SU-DHL-6 (cell line): ENCODE data around the gene INTS3.
"Not testable (repeated sequence)": the region's sequence is repeated elsewhere in the genome, so short reads cannot be mapped to it uniquely, and the experiment has no call there.

Source experiments
- H2AFZ ChIP-seq: fragments of 200-600 bp; sonication (generic); 2 replicates; pipeline ENCODE4 v1.6.1; 2014; ENCODE audit warnings: low read depth, mild to moderate bottlenecking, moderate library complexity, mixed read lengths, antibody characterized with exemption, low read length; ENCODE audit not compliant: severe bottlenecking
- H3F3A ChIP-seq: fragments of 200-600 bp; shearing (Covaris generic); 2 replicates; pipeline ENCODE4 v1.6.0; 2016; ENCODE audit warnings: antibody characterized with exemption, mild to moderate bottlenecking; ENCODE audit not compliant: insufficient read depth
- H3K27ac ChIP-seq: fragments of 200-600 bp; sonication (generic); 2 replicates; pipeline ENCODE4 v1.5.1; 2016; ENCODE audit warnings: low read depth, mild to moderate bottlenecking, low read length, moderate library complexity, mixed read lengths
- H3K27me3 ChIP-seq: fragments of 200-600 bp; sonication (generic), shearing (Covaris generic); 2 replicates; pipeline ENCODE4 v1.6.0; 2014; ENCODE audit warnings: mild to moderate bottlenecking, low read length
- H3K36me3 ChIP-seq: fragments of 200-600 bp; sonication (generic); 2 replicates; pipeline ENCODE4 v1.6.1; 2014; ENCODE audit warnings: mild to moderate bottlenecking, low read length, mixed read lengths
- H3K4me2 ChIP-seq: fragments of 300-600, 200-600 bp; shearing (Covaris generic), sonication (generic); 2 replicates; pipeline ENCODE4 v1.6.0; 2014; ENCODE audit warnings: low read length, low read depth, mild to moderate bottlenecking; ENCODE audit not compliant: poor library complexity, severe bottlenecking
- H3K4me3 ChIP-seq: fragments of 200-600 bp; sonication (generic); 2 replicates; pipeline ENCODE4 v1.5.1; 2014; ENCODE audit warnings: antibody characterized with exemption, low read length, mild to moderate bottlenecking, mixed read lengths; ENCODE audit not compliant: insufficient read depth, poor library complexity, severe bottlenecking
- H3K79me2 ChIP-seq: fragments of 200-600 bp; sonication (generic); 2 replicates; pipeline ENCODE4 v1.6.1; 2014; ENCODE audit warnings: mild to moderate bottlenecking, low read length, moderate library complexity; ENCODE audit not compliant: insufficient read depth
- H3K9ac ChIP-seq: fragments of 200-600 bp; sonication (generic); 2 replicates; pipeline ENCODE4 v1.7.0; 2014; ENCODE audit warnings: mild to moderate bottlenecking, low read length
- H3K9me2 ChIP-seq: fragments of 200-600 bp; sonication (generic); replicated peaks from 2 replicates; pipeline ENCODE4 v1.6.1; 2014; ENCODE audit warnings: low read length; ENCODE audit not compliant: insufficient read depth
- H3K9me3 ChIP-seq: fragments of 200-600 bp; sonication (generic); 2 replicates; pipeline ENCODE4 v1.6.1; 2014; ENCODE audit warnings: low read length, mixed read lengths; ENCODE audit not compliant: insufficient read depth
- H4K20me1 ChIP-seq: fragments of 200-600 bp; sonication (generic); 2 replicates; pipeline ENCODE4 v1.6.1; 2014; ENCODE audit warnings: low read depth, mild to moderate bottlenecking, antibody characterized with exemption, low read length, moderate library complexity, mixed read lengths
- EZH2phosphoT487 ChIP-seq: fragments of 200-600 bp; sonication (generic), shearing (Covaris generic); conservative IDR thresholded peaks from 2 replicates; pipeline ENCODE4 v1.6.1; 2018; ENCODE audit warnings: mild to moderate bottlenecking, antibody characterized with exemption, low read length, moderate library complexity, mixed read lengths
- TF ChIP-seq, protein P1 (sequence below): fragments of 200-600 bp; sonication (generic); IDR thresholded peaks from one replicate; pipeline ENCODE4 v1.5.1; 2017; ENCODE audit warnings: antibody characterized with exemption, mild to moderate bottlenecking, low read length, moderate library complexity; ENCODE audit not compliant: insufficient read depth, poor library complexity, severe bottlenecking

INTS3 gene

DNA sequence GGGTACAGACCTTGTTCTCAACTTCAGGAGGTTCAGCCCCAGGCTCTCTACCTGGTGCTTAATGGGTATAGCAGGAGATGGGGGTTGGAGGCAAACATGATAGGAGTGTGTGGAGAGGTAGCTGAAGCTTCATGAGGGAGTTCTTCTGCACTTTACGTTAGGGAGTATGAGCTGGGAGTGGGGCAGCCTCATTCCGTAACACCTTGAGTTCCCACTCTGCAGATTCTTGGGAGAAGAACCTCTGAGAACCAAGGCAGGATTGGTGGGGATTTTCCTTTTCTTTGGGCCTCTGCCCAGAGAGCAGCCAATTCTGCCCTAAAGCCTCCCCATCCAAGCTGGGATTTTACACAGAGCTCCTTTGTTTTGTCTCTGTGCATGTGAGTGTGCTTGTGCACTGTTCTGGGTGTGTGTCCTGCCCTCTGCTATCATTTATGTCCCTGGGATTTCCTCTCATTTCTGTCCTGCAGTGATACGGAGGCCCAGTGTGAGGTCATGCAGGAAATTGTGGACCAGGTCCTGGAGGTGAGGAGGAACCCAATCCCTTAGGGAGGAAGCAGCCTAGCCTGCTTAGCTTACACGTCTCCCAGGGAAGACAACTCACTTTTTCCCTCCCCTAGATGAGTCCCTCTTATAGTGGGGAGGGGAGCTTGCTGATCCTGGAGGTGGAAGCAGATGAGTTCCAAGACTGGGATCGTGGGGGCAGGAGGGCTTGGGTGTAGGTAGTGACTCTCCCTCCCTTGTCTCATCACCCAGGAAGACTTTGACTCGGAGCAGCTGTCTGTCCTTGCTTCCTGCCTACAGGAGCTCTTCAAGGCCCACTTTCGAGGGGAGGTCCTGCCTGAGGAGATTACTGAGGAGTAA lies 35.7 kb downstream of the INTS3 start:
- no peaks in the 10 kb centered on the region for H3F3A ChIP-seq
- no peaks in the 10 kb centered on the region for H3K36me3 ChIP-seq
- H3K4me3 ChIP-seq, result no peak overlapping the region
- H3K9me3 ChIP-seq, result no peaks in the 10 kb centered on the region
- H2AFZ ChIP-seq, result no peak overlapping the region
- H3K79me2 ChIP-seq, result no peaks in the 10 kb centered on the region
- no peaks in the 10 kb centered on the region for H3K9me2 ChIP-seq
- H3K9ac ChIP-seq, result no peak overlapping the region
- TF ChIP-seq, protein P1, sequence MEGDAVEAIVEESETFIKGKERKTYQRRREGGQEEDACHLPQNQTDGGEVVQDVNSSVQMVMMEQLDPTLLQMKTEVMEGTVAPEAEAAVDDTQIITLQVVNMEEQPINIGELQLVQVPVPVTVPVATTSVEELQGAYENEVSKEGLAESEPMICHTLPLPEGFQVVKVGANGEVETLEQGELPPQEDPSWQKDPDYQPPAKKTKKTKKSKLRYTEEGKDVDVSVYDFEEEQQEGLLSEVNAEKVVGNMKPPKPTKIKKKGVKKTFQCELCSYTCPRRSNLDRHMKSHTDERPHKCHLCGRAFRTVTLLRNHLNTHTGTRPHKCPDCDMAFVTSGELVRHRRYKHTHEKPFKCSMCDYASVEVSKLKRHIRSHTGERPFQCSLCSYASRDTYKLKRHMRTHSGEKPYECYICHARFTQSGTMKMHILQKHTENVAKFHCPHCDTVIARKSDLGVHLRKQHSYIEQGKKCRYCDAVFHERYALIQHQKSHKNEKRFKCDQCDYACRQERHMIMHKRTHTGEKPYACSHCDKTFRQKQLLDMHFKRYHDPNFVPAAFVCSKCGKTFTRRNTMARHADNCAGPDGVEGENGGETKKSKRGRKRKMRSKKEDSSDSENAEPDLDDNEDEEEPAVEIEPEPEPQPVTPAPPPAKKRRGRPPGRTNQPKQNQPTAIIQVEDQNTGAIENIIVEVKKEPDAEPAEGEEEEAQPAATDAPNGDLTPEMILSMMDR, result no peak
- TF ChIP-seq EZH2phosphoT487, result no peak
- H3K27me3 ChIP-seq, result no peaks in the 10 kb centered on the region
- H3K27ac ChIP-seq, result no peak overlapping the region
- H3K4me2 ChIP-seq, result no peak overlapping the region
- H4K20me1 ChIP-seq, result no peaks in the 10 kb centered on the region

DNA sequence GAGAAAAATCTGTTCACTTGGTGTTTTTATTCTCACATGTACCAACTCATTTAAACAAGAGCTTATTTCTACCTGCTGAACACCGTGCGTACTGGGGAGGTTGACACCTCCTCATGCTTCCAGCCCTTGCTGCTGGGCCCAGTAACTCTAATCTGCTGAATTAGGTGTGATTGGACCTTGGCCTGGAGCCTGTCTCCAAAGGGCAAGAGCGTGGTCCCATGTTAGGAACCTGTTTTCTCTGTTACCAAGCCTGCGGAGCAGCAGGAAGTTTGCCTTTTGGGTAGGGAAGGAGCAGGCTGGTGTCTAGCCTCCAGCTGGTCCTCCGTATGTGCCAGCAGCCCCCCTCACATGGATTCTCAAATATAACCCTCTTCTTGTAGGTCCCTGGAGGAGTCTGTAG lies 36.5 kb downstream of the INTS3 start:
- Histone ChIP-seq H3K27ac (no peak overlapping the region), H2AFZ (no peak overlapping the region), H3K36me3 (no peaks in the 10 kb centered on the region)

DNA sequence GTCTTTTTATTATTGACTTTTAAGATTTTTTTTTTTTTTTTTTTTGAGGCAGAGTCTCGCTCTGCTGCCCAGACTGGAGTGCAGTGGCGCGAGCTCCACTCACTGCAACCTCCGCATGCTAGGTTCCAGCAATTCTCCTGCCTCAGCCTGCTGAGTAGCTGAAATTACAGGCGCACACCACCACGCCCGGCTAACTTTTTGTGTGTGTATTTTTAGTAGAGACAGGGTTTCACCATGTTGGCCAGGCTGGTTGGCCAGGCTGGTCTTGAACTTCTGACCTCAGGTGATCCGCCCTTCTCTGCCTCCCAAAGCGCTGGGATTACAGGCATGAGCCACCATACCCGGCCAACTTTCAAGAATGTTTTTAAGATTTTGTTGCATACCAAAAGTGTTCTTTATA lies 38.8 kb downstream of the INTS3 start:
- not testable (repeated sequence) for H3K27me3 ChIP-seq, H3K9me3 ChIP-seq, H3K27ac ChIP-seq, H2AFZ ChIP-seq, H3K9me2 ChIP-seq, H3K36me3 ChIP-seq, H3F3A ChIP-seq, H3K9ac ChIP-seq, H3K79me2 ChIP-seq, H4K20me1 ChIP-seq, H3K4me3 ChIP-seq, H3K4me2 ChIP-seq

More for the DNA sequence above, 36.5 kb downstream of the INTS3 start:
- no peaks in the 10 kb centered on the region for H3K27me3 ChIP-seq
- H3K79me2 ChIP-seq, result no peaks in the 10 kb centered on the region
- H3K9me3 ChIP-seq, result no peaks in the 10 kb centered on the region
- no peak overlapping the region for H3K4me3 ChIP-seq
- no peaks in the 10 kb centered on the region for H3K9me2 ChIP-seq
- no peak overlapping the region for H3K9ac ChIP-seq
- no peaks in the 10 kb centered on the region for H3F3A ChIP-seq
- no peak for TF ChIP-seq EZH2phosphoT487
- TF ChIP-seq, protein P1, result no peak
- H4K20me1 ChIP-seq, result no peaks in the 10 kb centered on the region
- no peak overlapping the region for H3K4me2 ChIP-seq

DNA sequence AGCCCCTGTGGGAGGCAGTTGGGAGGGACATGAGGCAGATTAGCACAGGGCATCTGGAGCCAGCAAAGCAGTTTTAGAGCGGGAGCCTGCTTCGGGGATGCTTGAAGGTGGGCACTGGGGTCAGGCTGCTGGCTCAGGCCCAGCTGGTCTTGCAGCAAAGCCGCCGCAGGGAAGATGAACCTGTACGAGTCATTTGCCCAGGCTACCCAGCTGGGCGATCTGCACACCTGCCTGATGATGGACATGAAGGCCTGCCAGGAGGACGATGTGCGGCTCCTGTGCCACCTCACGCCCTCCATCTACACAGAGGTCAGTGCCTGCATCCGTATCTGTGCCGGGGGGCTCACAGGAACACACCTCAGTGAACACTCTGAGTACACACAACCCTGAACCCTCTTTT lies 39.7 kb downstream of the INTS3 start:
- H3K27ac ChIP-seq, result no peak overlapping the region
- H3K36me3 ChIP-seq, result no peaks in the 10 kb centered on the region
- no peaks in the 10 kb centered on the region for H3F3A ChIP-seq
- H3K9me2 ChIP-seq, result no peaks in the 10 kb centered on the region
- H3K4me2 ChIP-seq, result no peak overlapping the region
- H3K4me3 ChIP-seq, result no peak overlapping the region
- no peaks in the 10 kb centered on the region for H3K9me3 ChIP-seq
- H3K27me3 ChIP-seq, result no peaks in the 10 kb centered on the region
- no peaks in the 10 kb centered on the region for H4K20me1 ChIP-seq
- H2AFZ ChIP-seq, result no peak overlapping the region
- TF ChIP-seq EZH2phosphoT487, result no peak
- TF ChIP-seq, protein P1, result no peak
- no peaks in the 10 kb centered on the region for H3K79me2 ChIP-seq
- no peak overlapping the region for H3K9ac ChIP-seq
